SK-N-MC (cell line): ENCODE results near the gene KXD1.

Experiments used
- EZH2 ChIP-seq: fragments of 200-600 bp; sonication (generic); IDR thresholded peaks from one replicate; pipeline ENCODE4 v1.6.1; 2017; ENCODE audit warnings: antibody characterized with exemption
- FOXP2 ChIP-seq: optimal IDR thresholded peaks from 2 replicates; pipeline ENCODE3; 2011; ENCODE audit warnings: mild to moderate bottlenecking, moderate library complexity; ENCODE audit not compliant: insufficient read depth; ENCODE audit errors: extremely low read length, control extremely low read depth
- POLR2AphosphoS5 ChIP-seq: IDR thresholded peaks from 2 replicates; pipeline ENCODE4 v1.6.1; 2012; ENCODE audit warnings: mild to moderate bottlenecking, low read depth, low read length, borderline replicate concordance

DNA sequence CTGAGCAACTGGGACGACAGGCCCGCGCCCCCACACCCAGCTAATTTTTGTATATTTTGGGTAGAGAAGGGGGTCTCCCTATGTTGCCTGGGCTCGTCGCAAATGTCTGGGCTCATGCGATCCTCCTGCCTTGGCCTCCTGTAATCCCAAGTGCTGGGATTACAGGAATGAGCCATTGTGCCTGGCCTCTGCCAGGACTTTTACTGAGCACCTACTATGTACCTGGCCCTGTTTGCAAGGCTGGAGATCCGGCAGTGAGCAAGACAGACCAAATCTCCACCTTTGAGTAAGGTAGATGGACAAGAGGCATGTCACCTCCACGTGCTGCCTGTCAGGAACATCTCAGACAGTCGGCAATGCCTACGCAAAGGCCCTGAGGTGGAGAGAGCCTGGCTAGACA, 21.2 kb upstream of the KXD1 start:
- TF ChIP-seq POLR2AphosphoS5 (no peak), EZH2 (no peak), FOXP2 (no peak)
